ENCODE measurements around the gene VASH1.
"Not testable (repeated sequence)": the region's sequence is repeated elsewhere in the genome, so short reads cannot be mapped to it uniquely, and the experiment has no call there.

DNA sequence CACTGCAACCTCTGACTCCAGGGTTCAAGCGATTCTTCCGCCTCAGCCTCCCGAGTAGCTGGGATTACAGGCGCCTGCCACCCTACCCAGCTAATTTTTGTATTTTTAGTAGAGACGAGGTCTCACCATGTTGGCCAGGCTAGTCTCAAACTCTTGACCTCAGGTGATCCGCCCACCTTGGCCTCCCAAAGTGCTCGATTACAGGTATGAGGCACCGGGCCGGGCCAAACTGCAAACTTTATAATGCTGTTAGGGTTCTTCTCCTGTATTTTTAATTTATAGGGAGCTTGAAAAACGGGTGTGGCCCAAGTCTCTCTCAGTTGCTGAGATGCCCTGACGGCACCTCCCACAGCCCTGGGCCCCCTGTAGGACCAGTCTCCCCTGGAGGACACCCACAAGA, 39.8 kb upstream of the VASH1 start:
- not testable (repeated sequence) for TF ChIP-seq CTCF, EZH2phosphoT487 (IDR thresholded peaks at IDR 0.05; ENCODE audit: low read length)

Data from MM.1S (cell line).